CD14-positive monocyte (primary cell): ENCODE measurements around the gene VWF. TPM values are rescaled to one million over a fixed set of nuclear protein-coding genes. Genes with fewer than 3 reads are reported as not detected.
A peak's percentile ranks its signal among the peaks of the same experiment; 100 is the strongest.

Experiments
- DNase-seq, 3 donors: peaks; one replicate each; pipeline ENCODE4 v3.0.0-alpha.2; 2011 to 2022
- H2AFZ ChIP-seq: 2 replicates; pipeline ENCODE4 v1.6.0; 2012; ENCODE audit warnings: mild to moderate bottlenecking, low read depth, low read length, inconsistent platforms; ENCODE audit not compliant: insufficient read depth, poor library complexity, severe bottlenecking
- H3K27ac ChIP-seq, 2 donors: 1 replicate in 1 of 2; 2 replicates in 1 of 2; pipeline ENCODE4 v1.5.1; 2012 to 2013; ENCODE audit warnings: low read length in 2 of 2, control low read depth in 1 of 2, inconsistent platforms in 1 of 2, low read depth in 1 of 2, mild to moderate bottlenecking in 1 of 2
- H3K27me3 ChIP-seq, 2 donors: one replicate each; pipeline versions ENCODE4 v1.6.0 to v1.6.1; 2011 to 2013; ENCODE audit warnings: low read length in 2 of 2; ENCODE audit not compliant: control insufficient read depth in 2 of 2, insufficient read depth in 2 of 2
- H3K36me3 ChIP-seq, 2 donors: replicated peaks in 1 of 2; 1 replicate in 1 of 2; 2 replicates in 1 of 2; pipeline versions ENCODE4 v1.5.1 to v1.6.1; 2012 to 2013; ENCODE audit warnings: low read length in 2 of 2, control low read depth in 1 of 2, inconsistent platforms in 1 of 2, mild to moderate bottlenecking in 1 of 2; ENCODE audit not compliant: insufficient read depth in 2 of 2, control insufficient read depth in 1 of 2
- H3K4me1 ChIP-seq, 2 donors: 1 replicate in 1 of 2; 2 replicates in 1 of 2; pipeline versions ENCODE4 v1.5.1 to v1.6.1; 2012 to 2013; ENCODE audit warnings: low read length in 2 of 2, control low read depth in 1 of 2, inconsistent platforms in 1 of 2, mild to moderate bottlenecking in 1 of 2, moderate library complexity in 1 of 2; ENCODE audit not compliant: insufficient read depth in 2 of 2, control insufficient read depth in 1 of 2
- H3K4me2 ChIP-seq: replicated peaks from 2 replicates; pipeline ENCODE3; 2012; ENCODE audit warnings: low read length, moderate library complexity, mild to moderate bottlenecking; ENCODE audit not compliant: poor library complexity, severe bottlenecking; ENCODE audit errors: extremely low read depth
- H3K4me3 ChIP-seq, 3 experiments: fragments of 200-600 bp in 1 of 3; sonication (generic) in 1 of 3; replicated peaks in 1 of 3; 1 replicate in 2 of 3; 2 replicates in 1 of 3; pipeline ENCODE4 v1.5.1; 2011 to 2013; ENCODE audit warnings: low read length in 3 of 3, mild to moderate bottlenecking in 3 of 3, control low read depth in 2 of 3, low read depth in 2 of 3, inconsistent platforms in 1 of 3, moderate library complexity in 1 of 3
- H3K79me2 ChIP-seq: 2 replicates; pipeline ENCODE4 v1.6.0; 2012; ENCODE audit warnings: mild to moderate bottlenecking, control low read depth, inconsistent platforms, low read length, moderate library complexity; ENCODE audit not compliant: insufficient read depth
- H3K9ac ChIP-seq: 2 replicates; pipeline ENCODE4 v1.6.0; 2017; ENCODE audit warnings: low read length, mild to moderate bottlenecking; ENCODE audit not compliant: insufficient read depth, poor library complexity, severe bottlenecking
- H3K9me3 ChIP-seq, 2 donors: replicated peaks in 1 of 2; 1 replicate in 1 of 2; 2 replicates in 1 of 2; pipeline versions ENCODE4 v1.5.1 to v1.6.1; 2012 to 2013; ENCODE audit warnings: low read length in 2 of 2, control low read depth in 1 of 2; ENCODE audit not compliant: control insufficient read depth in 1 of 2, insufficient read depth in 1 of 2
- H4K20me1 ChIP-seq: 2 replicates; pipeline ENCODE4 v1.6.0; 2012; ENCODE audit warnings: mild to moderate bottlenecking, low read length, control low read depth, moderate library complexity; ENCODE audit not compliant: insufficient read depth
- H3K27ac Mint-ChIP-seq, 7 donors: one replicate each; pipeline ENCODE4 v1.8.0; 2020; ENCODE audit warnings: mild to moderate bottlenecking in 7 of 7, mixed read lengths in 7 of 7, moderate library complexity in 6 of 7, inconsistent platforms in 2 of 7
- H3K27me3 Mint-ChIP-seq, 3 donors: one replicate each; pipeline ENCODE4 v1.8.0; 2021 to 2022; ENCODE audit warnings: low read depth in 3 of 3, mild to moderate bottlenecking in 3 of 3, mixed read lengths in 3 of 3, moderate library complexity in 3 of 3, inconsistent platforms in 1 of 3
- H3K36me3 Mint-ChIP-seq, 2 donors: one replicate each; pipeline ENCODE4 v1.8.0; 2020; ENCODE audit warnings: mixed read lengths in 2 of 2, inconsistent platforms in 1 of 2, mild to moderate bottlenecking in 1 of 2
- H3K4me1 Mint-ChIP-seq: one replicate; pipeline ENCODE4 v1.8.0; 2020; ENCODE audit warnings: mild to moderate bottlenecking, mixed read lengths
- H3K4me3 Mint-ChIP-seq, 2 donors: one replicate each; pipeline ENCODE4 v1.8.0; 2020; ENCODE audit warnings: mild to moderate bottlenecking in 2 of 2, mixed read lengths in 2 of 2, moderate library complexity in 1 of 2
- H3K9me3 Mint-ChIP-seq, 7 donors: one replicate each; pipeline ENCODE4 v1.8.0; 2020 to 2022; ENCODE audit warnings: mixed read lengths in 7 of 7, mild to moderate bottlenecking in 6 of 7, moderate library complexity in 6 of 7, inconsistent platforms in 2 of 7
- CTCF ChIP-seq: fragments of 200-600 bp; IDR thresholded peaks from one replicate; pipeline ENCODE4 v1.8.0; 2022; ENCODE audit warnings: antibody characterized with exemption, mild to moderate bottlenecking
- WGBS: methylation state at CpG from one replicate; pipeline ENCODE4 v1.1.5; 2013; ENCODE audit warnings: missing lambda C conversion rate; ENCODE audit not compliant: insufficient coverage; 5-methylcytosine and 5-hydroxymethylcytosine counted together
- intact Hi-C, 2 donors: fragments of 100-400 bp; cut with micrococcal nuclease; formaldehyde crosslinking; loops; one replicate each; pipeline versions ENCODE4 v1.15.0 to v1.15.1; 2023
- polyA plus RNA-seq, 3 donors: library from polyadenylated mRNA; depleted of rRNA in 1 of 3; unstranded in 2 of 3; stranded (reverse) in 1 of 3; fragments of 300-500 nt in 2 of 3; fragments of >200 nt in 1 of 3; fragmentation: Illumina TruSeq in 2 of 3; gene quantifications; 1 replicate in 2 of 3; 2 replicates in 1 of 3; pipeline ENCODE4 v1.2.3, GENCODE V29; 2012 to 2021

The VWF gene
- polyA plus RNA-seq, 3 donors: 0.17 to 0.49 (median 0.48) TPM

GRCh38 chr12:6039894-6040601 is 84.4 kb downstream of the VWF start:
- intact Hi-C loops: loop anchor here (2.0 kb wide), 1 partner anchor 51 kb away; no protein-coding TSS in a partner anchor
- Histone ChIP-seq H3K9ac (no peak overlapping the region), H2AFZ (peak overlapping the region; percentile 56), H3K79me2 (no peaks in the 10 kb centered on the region), H3K36me3 (no peaks in the 10 kb centered on the region), H3K4me1 (no peaks in the 10 kb centered on the region), H3K27ac (no peak overlapping the region), H3K9me3 (no peaks in the 10 kb centered on the region), H3K4me3 (peak overlapping the region in 1 of 3 experiments; percentile 42), H4K20me1 (no peaks in the 10 kb centered on the region), H3K27me3 (no peaks in the 10 kb centered on the region), H3K4me2 (peak overlapping the region; percentile 41)
- DNase-seq: peak; percentile 49 to 58 (median 58)
- Mint-ChIP-seq H3K9me3 (no peaks in the 10 kb centered on the region), H3K4me1 (peaks cover 4% of the 10 kb centered on the region), H3K27me3 (peaks cover 0 to 3% (median 1%) of the 10 kb centered on the region in 3 donors), H3K4me3 (peak overlapping the region; percentile 67 to 79), H3K36me3 (no peaks in the 10 kb centered on the region), H3K27ac (peak overlapping the region in 2 of 7 donors; percentile 8 to 19)
- 0% methylated on average over 2 of the region's 12 CpGs for WGBS
- peak; percentile 91 for TF ChIP-seq CTCF

- no peaks in the 10 kb centered on the region for H3K79me2 ChIP-seq
- 38% methylated on average over 6 of the region's 8 CpGs for WGBS
- no peak overlapping the region for H3K27ac ChIP-seq
- H3K4me3 Mint-ChIP-seq: no peak overlapping the region
- peak; percentile 93 for TF ChIP-seq CTCF
- no peak overlapping the region for H3K27ac Mint-ChIP-seq
- H3K27me3 ChIP-seq: no peaks in the 10 kb centered on the region
- H3K4me2 ChIP-seq: no peak overlapping the region
- peaks cover 4% of the 10 kb centered on the region for H3K4me1 Mint-ChIP-seq
- H3K9me3 ChIP-seq: no peaks in the 10 kb centered on the region
- no peaks in the 10 kb centered on the region for H4K20me1 ChIP-seq
- H3K36me3 Mint-ChIP-seq: no peaks in the 10 kb centered on the region
- H3K4me1 ChIP-seq: no peaks in the 10 kb centered on the region
- intact Hi-C loops: loop anchor here (2.0 kb wide), 1 partner anchor 49 kb away; no protein-coding TSS in a partner anchor
- no peaks in the 10 kb centered on the region for H3K9me3 Mint-ChIP-seq
- H3K4me3 ChIP-seq: no peak overlapping the region
- no peak overlapping the region for H2AFZ ChIP-seq
- no peak overlapping the region for H3K9ac ChIP-seq
- peaks cover 0 to 5% (median 1%) of the 10 kb centered on the region in 3 donors for H3K27me3 Mint-ChIP-seq
- peak; percentile 66 to 76 (median 73) for DNase-seq
- no peaks in the 10 kb centered on the region for H3K36me3 ChIP-seq
These were observed 86.3 kb downstream of the VWF start for GRCh38 chr12:6038160-6038559.
